Pancreas (tissue), 10 donors: ENCODE results near the gene GLOD4. TPM values are rescaled to one million over a fixed set of nuclear protein-coding genes. Genes with fewer than 3 reads are reported as not detected.

ENCODE experiments used
- ATAC-seq, 4 donors: fragments of 200-7000 bp; cut with Tn5 transposase; one replicate each; pipeline versions ENCODE4 v1.8.0 to v1.9.1; 2020; ENCODE audit warnings: mild to moderate bottlenecking in 4 of 4, moderate library complexity in 4 of 4
- DNase-seq, 6 donors: peaks; one replicate each; pipeline ENCODE4 v3.0.0-alpha.2; 2020
- FAIRE-seq: peaks from 2 replicates; lab custom pipeline; 2012; peaks lifted over from hg19 to GRCh38; lab: Jason Lieb, UNC
- H3K27ac ChIP-seq, 4 donors: fragments of 200-600 bp; sonication (generic); 1 replicate in 3 of 4; 2 replicates in 1 of 4; pipeline versions ENCODE4 v1.5.0 to v1.8.0; 2020
- H3K27me3 ChIP-seq, 4 donors: fragments of 200-600 bp; one replicate each; pipeline ENCODE4 v1.8.0; 2021
- H3K36me3 ChIP-seq, 3 donors: fragments of 200-600 bp; sonication (generic) in 1 of 3; one replicate each; pipeline versions ENCODE4 v1.5.0 to v1.8.0; 2020 to 2021
- H3K4me1 ChIP-seq, 3 donors: fragments of 200-600 bp; one replicate each; pipeline ENCODE4 v1.8.0; 2021
- H3K4me3 ChIP-seq, 4 donors: fragments of 200-600 bp; sonication (generic) in 2 of 4; one replicate each; pipeline versions ENCODE4 v1.5.0 to v1.8.0; 2020 to 2021
- H3K9me3 ChIP-seq, 4 donors: fragments of 200-600 bp; one replicate each; pipeline ENCODE4 v1.8.0; 2021
- WGBS, 2 donors: extraction: QIAGEN DNeasy Blood & Tissue Kit; methylation state at CpG; one replicate each; pipeline ENCODE4 v1.1.7; 2013; 5-methylcytosine and 5-hydroxymethylcytosine counted together
- intact Hi-C, 3 donors: fragments of 100-400 bp; cut with DNase I; formaldehyde crosslinking; loops; one replicate each; pipeline versions ENCODE4 v1.11.1 to v1.14.2; 2022
- polyA plus RNA-seq, 2 donors: library from polyadenylated mRNA; stranded (reverse); fragments of 200-250 nt; gene quantifications; one replicate each; pipeline ENCODE4 v1.2.3, GENCODE V29; 2013
- total RNA-seq, 6 donors: library from RNA; stranded (reverse); fragmentation: NEBNext Ultra II Directional in 4 of 6; extraction: Animal tissue kit (Norgen Biotek cat#: 25700) in 4 of 6; gene quantifications; one replicate each; pipeline versions ENCODE4 v1.2.1 to v1.2.4, GENCODE V29; 2021 to 2023
- TF ChIP-seq, protein P1 (sequence below), 4 donors: fragments of 200-600 bp; sonication (generic) in 3 of 4; IDR thresholded peaks; one replicate each; pipeline versions ENCODE4 v1.5.0 to v1.8.0; 2021; ENCODE audit warnings: antibody characterized with exemption in 4 of 4
- donor health status: healthy with polysubstance abuse.
- donor health status: DM: no; HTN: no; CAD: no; lungs with moderate emphysema.
- donor health status: DM: no; HTN: no; CAD: no.
- donor health status: control.
- donor health status: control.
- donor health status: Bipolar disorder and iron deficiency.
- donor health status: DM: yes; HTN: yes; CAD: no.
- donor health status: DM: no; HTN: no; CAD: no.
- donor health status: DM: no; HTN: no; CAD: no.
- donor health status: DM: yes; HTN: yes; CAD: no.

GLOD4 gene
- total and polyA plus RNA-seq, 8 donors: 18.7 to 36.8 (median 28.0) TPM

DNA sequence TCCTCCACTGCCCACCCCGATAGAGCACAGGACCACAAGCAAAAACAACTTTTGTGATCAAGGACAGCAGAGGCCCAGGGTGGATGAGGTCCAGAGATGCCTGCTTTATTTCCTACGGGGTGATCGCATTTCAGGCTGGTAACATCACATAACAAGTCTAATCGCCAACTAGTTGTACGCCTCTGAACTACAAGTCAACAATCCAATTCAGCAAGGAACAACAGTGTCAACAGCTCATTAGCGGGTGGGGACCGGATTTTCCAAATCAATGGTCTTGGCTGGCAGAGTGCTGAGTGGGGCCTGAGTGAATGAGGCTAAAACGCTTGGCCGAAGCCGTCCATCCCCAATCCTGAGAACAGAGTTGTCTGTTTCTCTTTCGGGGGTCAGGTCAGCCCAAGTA is 17.2 kb upstream of the GLOD4 start:
- H3K36me3 ChIP-seq: no peaks in the 10 kb centered on the region
- no peak overlapping the region for H3K4me3 ChIP-seq
- TF ChIP-seq, protein P1, sequence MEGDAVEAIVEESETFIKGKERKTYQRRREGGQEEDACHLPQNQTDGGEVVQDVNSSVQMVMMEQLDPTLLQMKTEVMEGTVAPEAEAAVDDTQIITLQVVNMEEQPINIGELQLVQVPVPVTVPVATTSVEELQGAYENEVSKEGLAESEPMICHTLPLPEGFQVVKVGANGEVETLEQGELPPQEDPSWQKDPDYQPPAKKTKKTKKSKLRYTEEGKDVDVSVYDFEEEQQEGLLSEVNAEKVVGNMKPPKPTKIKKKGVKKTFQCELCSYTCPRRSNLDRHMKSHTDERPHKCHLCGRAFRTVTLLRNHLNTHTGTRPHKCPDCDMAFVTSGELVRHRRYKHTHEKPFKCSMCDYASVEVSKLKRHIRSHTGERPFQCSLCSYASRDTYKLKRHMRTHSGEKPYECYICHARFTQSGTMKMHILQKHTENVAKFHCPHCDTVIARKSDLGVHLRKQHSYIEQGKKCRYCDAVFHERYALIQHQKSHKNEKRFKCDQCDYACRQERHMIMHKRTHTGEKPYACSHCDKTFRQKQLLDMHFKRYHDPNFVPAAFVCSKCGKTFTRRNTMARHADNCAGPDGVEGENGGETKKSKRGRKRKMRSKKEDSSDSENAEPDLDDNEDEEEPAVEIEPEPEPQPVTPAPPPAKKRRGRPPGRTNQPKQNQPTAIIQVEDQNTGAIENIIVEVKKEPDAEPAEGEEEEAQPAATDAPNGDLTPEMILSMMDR (IDR thresholded peaks at IDR 0.05): no peak
- DNase-seq (no peak), ATAC-seq (no peak), FAIRE-seq (no peak)
- intact Hi-C loops: loop anchor here (5.0 to 10.0 kb wide), 3 partner anchors 76 to 186 kb away; no protein-coding TSS in a partner anchor
- no peaks in the 10 kb centered on the region for H3K9me3 ChIP-seq
- no peaks in the 10 kb centered on the region for H3K27me3 ChIP-seq
- no peak overlapping the region for H3K27ac ChIP-seq
- H3K4me1 ChIP-seq: peaks cover 4 to 12% (median 4%) of the 10 kb centered on the region in 3 donors
- 88 to 89% methylated on average over 11 of the region's 11 CpGs for WGBS, 2 donors

GRCh38 chr17:798246-798645 is 16.2 kb upstream of the GLOD4 start:
- no peak for ATAC-seq
- no peak for FAIRE-seq
- DNase-seq: no peak
- H3K9me3 ChIP-seq: no peaks in the 10 kb centered on the region
- no peak overlapping the region for H3K4me3 ChIP-seq
- no peak overlapping the region for H3K27ac ChIP-seq
- 60 to 75% methylated on average over 11 of the region's 11 CpGs for WGBS, 2 donors
- no peaks in the 10 kb centered on the region for H3K36me3 ChIP-seq
- H3K27me3 ChIP-seq: no peaks in the 10 kb centered on the region
- intact Hi-C loops: loop anchor here (5.0 to 10.0 kb wide), 3 partner anchors 77 to 187 kb away; no protein-coding TSS in a partner anchor
- TF ChIP-seq, protein P1 (IDR thresholded peaks at IDR 0.05): no peak
- peaks cover 5 to 17% (median 9%) of the 10 kb centered on the region in 3 donors for H3K4me1 ChIP-seq

DNA sequence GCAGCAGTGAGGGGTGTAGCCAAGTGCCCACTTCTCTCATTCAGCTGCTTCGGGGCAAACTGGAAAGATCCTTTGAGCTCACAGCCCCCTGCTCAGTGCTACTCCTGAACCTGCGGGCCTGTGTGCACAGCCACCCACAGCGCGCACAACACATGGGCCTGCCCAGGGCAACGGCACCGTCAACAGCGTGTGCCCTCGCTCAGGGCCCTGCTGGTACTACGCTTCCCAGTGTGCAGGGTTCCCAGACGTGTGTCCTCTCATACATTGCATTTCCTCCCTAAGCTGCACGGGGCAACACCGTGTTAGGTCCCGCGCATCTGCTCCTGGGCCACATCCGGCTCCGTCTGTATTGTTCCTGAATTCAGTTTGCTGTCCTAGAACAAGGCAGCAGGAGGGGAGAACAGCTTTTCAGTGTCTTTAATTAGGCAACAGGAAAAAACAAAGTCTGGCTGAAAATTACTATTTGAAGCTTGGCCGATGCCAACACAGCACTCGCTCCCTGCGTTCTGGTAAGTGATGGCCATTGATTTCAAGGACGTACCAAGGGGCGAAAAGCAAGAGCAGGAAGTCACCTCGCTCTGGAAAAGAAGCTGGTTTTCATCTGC is 15.3 kb upstream of the GLOD4 start:
- intact Hi-C loops: loop anchor here (5.0 to 10.0 kb wide), 3 partner anchors 77 to 187 kb away; no protein-coding TSS in a partner anchor
- Histone ChIP-seq H3K36me3 (peaks cover 0 to 4% (median 0%) of the 10 kb centered on the region in 3 donors), H3K27me3 (no peaks in the 10 kb centered on the region), H3K4me1 (peaks cover 5 to 17% (median 9%) of the 10 kb centered on the region in 3 donors), H3K4me3 (no peak overlapping the region), H3K9me3 (no peaks in the 10 kb centered on the region), H3K27ac (no peak overlapping the region)
- WGBS, 2 donors: 87 to 89% methylated on average over 22 of the region's 22 CpGs
- FAIRE-seq (no peak), ATAC-seq (no peak), DNase-seq (no peak)
- TF ChIP-seq, protein P1 (IDR thresholded peaks at IDR 0.05): no peak

DNA sequence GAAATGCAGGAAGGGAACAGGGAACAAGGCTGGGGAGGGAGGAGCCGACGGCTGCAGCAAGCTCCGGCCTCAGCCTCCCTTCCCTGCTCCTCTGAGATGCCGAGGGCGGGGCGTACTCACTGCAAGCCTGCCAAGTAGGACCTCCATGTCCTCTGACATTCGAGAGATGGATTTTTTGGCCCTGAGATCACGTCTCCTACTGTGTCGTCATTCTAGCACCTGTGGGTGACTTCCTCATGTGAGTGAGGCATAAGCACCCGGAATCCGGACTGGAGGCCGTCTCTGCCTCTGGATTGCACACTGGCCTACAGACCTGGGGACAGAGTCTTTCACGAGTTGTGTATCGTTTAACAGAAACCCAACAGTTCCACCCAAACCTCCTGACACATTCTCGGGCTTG is 14.5 kb upstream of the GLOD4 start:
- Histone ChIP-seq H3K9me3 (no peaks in the 10 kb centered on the region), H3K27me3 (no peaks in the 10 kb centered on the region), H3K27ac (no peak overlapping the region), H3K4me1 (peaks cover 5 to 17% (median 9%) of the 10 kb centered on the region in 3 donors), H3K36me3 (peaks cover 0 to 11% (median 0%) of the 10 kb centered on the region in 3 donors), H3K4me3 (no peak overlapping the region)
- intact Hi-C loops: loop anchor here (5.0 to 10.0 kb wide), 3 partner anchors 78 to 188 kb away; no protein-coding TSS in a partner anchor
- DNase-seq (no peak), FAIRE-seq (no peak), ATAC-seq (no peak)
- 84 to 86% methylated on average over 15 of the region's 15 CpGs for WGBS, 2 donors
- TF ChIP-seq, protein P1 (IDR thresholded peaks at IDR 0.05): no peak

GRCh38 chr17:795721-796120 is 13.6 kb upstream of the GLOD4 start:
- intact Hi-C loops: loop anchor here (5.0 to 10.0 kb wide), 3 partner anchors 79 to 189 kb away; no protein-coding TSS in a partner anchor
- Histone ChIP-seq H3K27me3 (no peaks in the 10 kb centered on the region), H3K4me1 (peaks cover 5 to 17% (median 9%) of the 10 kb centered on the region in 3 donors), H3K4me3 (peak overlapping the region in 1 of 4 donors; percentile 38), H3K9me3 (no peaks in the 10 kb centered on the region), H3K27ac (peak overlapping the region in 3 of 4 donors; percentile 53 to 85 (median 61)), H3K36me3 (peaks cover 0 to 11% (median 0%) of the 10 kb centered on the region in 3 donors)
- DNase-seq: no peak
- no peak for ATAC-seq
- TF ChIP-seq, protein P1 (IDR thresholded peaks at IDR 0.05): no peak
- no peak for FAIRE-seq
- WGBS, 2 donors: 80 to 84% methylated on average over 9 of the region's 9 CpGs
